ENCODE results near the gene DSTN. TPM values are rescaled to one million over a fixed set of nuclear protein-coding genes. Genes with fewer than 3 reads are reported as not detected.

The DSTN gene
- total and polyA plus RNA-seq, 4 donors, result 174 to 405 (median 314) TPM

GRCh38 chr20:17619351-17620093, 49.6 kb downstream of the DSTN start:
- Histone ChIP-seq H3K27ac (ENCODE audit: low read depth, low read length) (no peak overlapping the region), H3K27me3 (ENCODE audit: control insufficient read depth, insufficient read depth, low read length) (no peaks in the 10 kb centered on the region), H3K36me3 (ENCODE audit: control insufficient read depth, insufficient read depth, low read length) (peaks cover 99% of the 10 kb centered on the region), H3K9me3 (ENCODE audit: control insufficient read depth, insufficient read depth, low read length) (no peaks in the 10 kb centered on the region), H3K4me3 (ENCODE audit: low read depth, low read length) (no peak overlapping the region), H3K4me1 (ENCODE audit: control insufficient read depth, insufficient read depth, low read length) (peaks cover 23% of the 10 kb centered on the region)
- 91% methylated on average over 29 of the region's 29 CpGs for WGBS (ENCODE audit: insufficient coverage)
- DNase-seq (ENCODE audit: low read depth in 4 of 6, low spot score in 6 of 6), result no peak

GRCh38 chr20:17620371-17621228, 50.7 kb downstream of the DSTN start:
- Histone ChIP-seq H3K4me1 (ENCODE audit: control insufficient read depth, insufficient read depth, low read length) (peaks cover 14% of the 10 kb centered on the region), H3K27ac (ENCODE audit: low read depth, low read length) (no peak overlapping the region), H3K27me3 (ENCODE audit: control insufficient read depth, insufficient read depth, low read length) (no peaks in the 10 kb centered on the region), H3K36me3 (ENCODE audit: control insufficient read depth, insufficient read depth, low read length) (peaks cover 99% of the 10 kb centered on the region), H3K4me3 (ENCODE audit: low read depth, low read length) (no peak overlapping the region), H3K9me3 (ENCODE audit: control insufficient read depth, insufficient read depth, low read length) (no peaks in the 10 kb centered on the region)
- 94% methylated on average over 33 of the region's 33 CpGs for WGBS (ENCODE audit: insufficient coverage)
- DNase-seq (ENCODE audit: low read depth in 4 of 6, low spot score in 6 of 6), result no peak

GRCh38 chr20:17621229-17621968, 51.5 kb downstream of the DSTN start:
- WGBS (ENCODE audit: insufficient coverage), result 89% methylated on average over 21 of the region's 24 CpGs
- DNase-seq (ENCODE audit: low read depth in 4 of 6, low spot score in 6 of 6), result no peak
- H3K36me3 ChIP-seq (ENCODE audit: control insufficient read depth, insufficient read depth, low read length), result peaks cover 98% of the 10 kb centered on the region
- H3K4me1 ChIP-seq (ENCODE audit: control insufficient read depth, insufficient read depth, low read length), result peaks cover 6% of the 10 kb centered on the region
- no peak overlapping the region for H3K4me3 ChIP-seq (ENCODE audit: low read depth, low read length)
- H3K27ac ChIP-seq (ENCODE audit: low read depth, low read length), result no peak overlapping the region
- no peaks in the 10 kb centered on the region for H3K9me3 ChIP-seq (ENCODE audit: control insufficient read depth, insufficient read depth, low read length)
- H3K27me3 ChIP-seq (ENCODE audit: control insufficient read depth, insufficient read depth, low read length), result no peaks in the 10 kb centered on the region

GRCh38 chr20:17622086-17622850, 52.4 kb downstream of the DSTN start:
- WGBS (ENCODE audit: insufficient coverage), result 85% methylated on average over 10 of the region's 11 CpGs
- Histone ChIP-seq H3K27ac (ENCODE audit: low read depth, low read length) (no peak overlapping the region), H3K9me3 (ENCODE audit: control insufficient read depth, insufficient read depth, low read length) (no peaks in the 10 kb centered on the region), H3K27me3 (ENCODE audit: control insufficient read depth, insufficient read depth, low read length) (no peaks in the 10 kb centered on the region), H3K4me1 (ENCODE audit: control insufficient read depth, insufficient read depth, low read length) (peaks cover 5% of the 10 kb centered on the region), H3K4me3 (ENCODE audit: low read depth, low read length) (no peak overlapping the region), H3K36me3 (ENCODE audit: control insufficient read depth, insufficient read depth, low read length) (peaks cover 98% of the 10 kb centered on the region)
- no peak for DNase-seq (ENCODE audit: low read depth in 4 of 6, low spot score in 6 of 6)

GRCh38 chr20:17622851-17623508, 53.1 kb downstream of the DSTN start:
- H3K4me3 ChIP-seq (ENCODE audit: low read depth, low read length), result no peak overlapping the region
- no peaks in the 10 kb centered on the region for H3K9me3 ChIP-seq (ENCODE audit: control insufficient read depth, insufficient read depth, low read length)
- DNase-seq (ENCODE audit: low read depth in 4 of 6, low spot score in 6 of 6), result no peak
- H3K4me1 ChIP-seq (ENCODE audit: control insufficient read depth, insufficient read depth, low read length), result no peaks in the 10 kb centered on the region
- no peak overlapping the region for H3K27ac ChIP-seq (ENCODE audit: low read depth, low read length)
- WGBS (ENCODE audit: insufficient coverage), result 94% methylated on average over 8 of the region's 9 CpGs
- no peaks in the 10 kb centered on the region for H3K27me3 ChIP-seq (ENCODE audit: control insufficient read depth, insufficient read depth, low read length)
- peaks cover 97% of the 10 kb centered on the region for H3K36me3 ChIP-seq (ENCODE audit: control insufficient read depth, insufficient read depth, low read length)

GRCh38 chr20:17624070-17624469, 54.2 kb downstream of the DSTN start:
- Histone ChIP-seq H3K27me3 (ENCODE audit: control insufficient read depth, insufficient read depth, low read length) (no peaks in the 10 kb centered on the region), H3K4me1 (ENCODE audit: control insufficient read depth, insufficient read depth, low read length) (peaks cover 1% of the 10 kb centered on the region), H3K36me3 (ENCODE audit: control insufficient read depth, insufficient read depth, low read length) (peaks cover 98% of the 10 kb centered on the region), H3K9me3 (ENCODE audit: control insufficient read depth, insufficient read depth, low read length) (no peaks in the 10 kb centered on the region), H3K27ac (ENCODE audit: low read depth, low read length) (no peak overlapping the region), H3K4me3 (ENCODE audit: low read depth, low read length) (no peak overlapping the region)
- WGBS (ENCODE audit: insufficient coverage), result 95% methylated on average over 11 of the region's 12 CpGs
- DNase-seq (ENCODE audit: low read depth in 4 of 6, low spot score in 6 of 6), result no peak

- WGBS (ENCODE audit: insufficient coverage), result 91% methylated on average over 14 of the region's 15 CpGs
- peaks cover 7% of the 10 kb centered on the region for H3K4me1 ChIP-seq (ENCODE audit: control insufficient read depth, insufficient read depth, low read length)
- H3K27me3 ChIP-seq (ENCODE audit: control insufficient read depth, insufficient read depth, low read length), result no peaks in the 10 kb centered on the region
- H3K27ac ChIP-seq (ENCODE audit: low read depth, low read length), result no peak overlapping the region
- no peak overlapping the region for H3K4me3 ChIP-seq (ENCODE audit: low read depth, low read length)
- H3K9me3 ChIP-seq (ENCODE audit: control insufficient read depth, insufficient read depth, low read length), result no peaks in the 10 kb centered on the region
- DNase-seq (ENCODE audit: low read depth in 4 of 6, low spot score in 6 of 6), result no peak
- peaks cover 98% of the 10 kb centered on the region for H3K36me3 ChIP-seq (ENCODE audit: control insufficient read depth, insufficient read depth, low read length)
Observed at GRCh38 chr20:17624551-17625245, 54.8 kb downstream of the DSTN start.

- DNase-seq (ENCODE audit: low read depth in 4 of 6, low spot score in 6 of 6), result no peak
- peaks cover 95% of the 10 kb centered on the region for H3K36me3 ChIP-seq (ENCODE audit: control insufficient read depth, insufficient read depth, low read length)
- 94% methylated on average over 27 of the region's 27 CpGs for WGBS (ENCODE audit: insufficient coverage)
- H3K4me1 ChIP-seq (ENCODE audit: control insufficient read depth, insufficient read depth, low read length), result peaks cover 7% of the 10 kb centered on the region
- no peaks in the 10 kb centered on the region for H3K27me3 ChIP-seq (ENCODE audit: control insufficient read depth, insufficient read depth, low read length)
- H3K9me3 ChIP-seq (ENCODE audit: control insufficient read depth, insufficient read depth, low read length), result no peaks in the 10 kb centered on the region
- no peak overlapping the region for H3K27ac ChIP-seq (ENCODE audit: low read depth, low read length)
- no peak overlapping the region for H3K4me3 ChIP-seq (ENCODE audit: low read depth, low read length)
Observed at GRCh38 chr20:17625246-17626051, 55.6 kb downstream of the DSTN start.
